Measurements from ENCODE around the gene TMEM108. TPM values are rescaled to one million over a fixed set of nuclear protein-coding genes. Genes with fewer than 3 reads are reported as not detected.

Gene TMEM108
- polyA plus RNA-seq, 1 of the 3 experiments (the other 2 are of a cell fraction) = 8.6 TPM

DNA sequence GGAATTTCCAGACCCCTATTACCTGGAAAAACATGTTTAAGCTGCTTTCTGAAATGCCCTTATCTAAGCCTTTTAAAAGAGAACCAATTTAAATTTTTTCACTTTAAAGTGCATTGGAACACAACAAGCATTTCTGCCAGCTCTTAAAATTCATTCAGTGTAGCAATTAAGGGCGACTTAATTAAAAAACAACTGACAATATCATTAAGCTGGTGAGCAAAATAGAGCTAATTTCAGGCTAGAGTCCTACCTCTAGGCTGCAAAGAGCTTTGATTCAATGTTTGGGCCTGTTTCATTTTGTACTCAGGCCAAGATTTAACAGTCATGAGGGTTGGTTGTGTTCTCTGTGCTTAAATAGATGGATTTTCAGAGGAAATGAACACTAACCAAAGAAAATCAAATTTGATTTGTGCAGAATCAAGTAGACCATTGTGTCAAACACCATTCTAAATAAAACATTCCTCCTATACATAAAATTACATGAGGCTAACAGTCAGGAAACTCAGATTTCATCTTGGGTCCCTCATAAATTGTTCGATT is 114.6 kb downstream of the TMEM108 start (continued):
- TF ChIP-seq, protein P1, sequence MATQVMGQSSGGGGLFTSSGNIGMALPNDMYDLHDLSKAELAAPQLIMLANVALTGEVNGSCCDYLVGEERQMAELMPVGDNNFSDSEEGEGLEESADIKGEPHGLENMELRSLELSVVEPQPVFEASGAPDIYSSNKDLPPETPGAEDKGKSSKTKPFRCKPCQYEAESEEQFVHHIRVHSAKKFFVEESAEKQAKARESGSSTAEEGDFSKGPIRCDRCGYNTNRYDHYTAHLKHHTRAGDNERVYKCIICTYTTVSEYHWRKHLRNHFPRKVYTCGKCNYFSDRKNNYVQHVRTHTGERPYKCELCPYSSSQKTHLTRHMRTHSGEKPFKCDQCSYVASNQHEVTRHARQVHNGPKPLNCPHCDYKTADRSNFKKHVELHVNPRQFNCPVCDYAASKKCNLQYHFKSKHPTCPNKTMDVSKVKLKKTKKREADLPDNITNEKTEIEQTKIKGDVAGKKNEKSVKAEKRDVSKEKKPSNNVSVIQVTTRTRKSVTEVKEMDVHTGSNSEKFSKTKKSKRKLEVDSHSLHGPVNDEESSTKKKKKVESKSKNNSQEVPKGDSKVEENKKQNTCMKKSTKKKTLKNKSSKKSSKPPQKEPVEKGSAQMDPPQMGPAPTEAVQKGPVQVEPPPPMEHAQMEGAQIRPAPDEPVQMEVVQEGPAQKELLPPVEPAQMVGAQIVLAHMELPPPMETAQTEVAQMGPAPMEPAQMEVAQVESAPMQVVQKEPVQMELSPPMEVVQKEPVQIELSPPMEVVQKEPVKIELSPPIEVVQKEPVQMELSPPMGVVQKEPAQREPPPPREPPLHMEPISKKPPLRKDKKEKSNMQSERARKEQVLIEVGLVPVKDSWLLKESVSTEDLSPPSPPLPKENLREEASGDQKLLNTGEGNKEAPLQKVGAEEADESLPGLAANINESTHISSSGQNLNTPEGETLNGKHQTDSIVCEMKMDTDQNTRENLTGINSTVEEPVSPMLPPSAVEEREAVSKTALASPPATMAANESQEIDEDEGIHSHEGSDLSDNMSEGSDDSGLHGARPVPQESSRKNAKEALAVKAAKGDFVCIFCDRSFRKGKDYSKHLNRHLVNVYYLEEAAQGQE (IDR thresholded peaks at IDR 0.05; ENCODE audit: low read depth, low read length) = no peak
- TF ChIP-seq RXRA (IDR thresholded peaks at IDR 0.05; ENCODE audit: borderline replicate concordance, low read depth) (no peak), FOXJ3 (CRISPR knock-in tag; IDR thresholded peaks at IDR 0.05) (no peak)
- TF ChIP-seq, protein P2, sequence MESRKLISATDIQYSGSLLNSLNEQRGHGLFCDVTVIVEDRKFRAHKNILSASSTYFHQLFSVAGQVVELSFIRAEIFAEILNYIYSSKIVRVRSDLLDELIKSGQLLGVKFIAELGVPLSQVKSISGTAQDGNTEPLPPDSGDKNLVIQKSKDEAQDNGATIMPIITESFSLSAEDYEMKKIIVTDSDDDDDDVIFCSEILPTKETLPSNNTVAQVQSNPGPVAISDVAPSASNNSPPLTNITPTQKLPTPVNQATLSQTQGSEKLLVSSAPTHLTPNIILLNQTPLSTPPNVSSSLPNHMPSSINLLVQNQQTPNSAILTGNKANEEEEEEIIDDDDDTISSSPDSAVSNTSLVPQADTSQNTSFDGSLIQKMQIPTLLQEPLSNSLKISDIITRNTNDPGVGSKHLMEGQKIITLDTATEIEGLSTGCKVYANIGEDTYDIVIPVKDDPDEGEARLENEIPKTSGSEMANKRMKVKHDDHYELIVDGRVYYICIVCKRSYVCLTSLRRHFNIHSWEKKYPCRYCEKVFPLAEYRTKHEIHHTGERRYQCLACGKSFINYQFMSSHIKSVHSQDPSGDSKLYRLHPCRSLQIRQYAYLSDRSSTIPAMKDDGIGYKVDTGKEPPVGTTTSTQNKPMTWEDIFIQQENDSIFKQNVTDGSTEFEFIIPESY (IDR thresholded peaks at IDR 0.05; ENCODE audit: borderline replicate concordance, low read depth) = no peak

DNA sequence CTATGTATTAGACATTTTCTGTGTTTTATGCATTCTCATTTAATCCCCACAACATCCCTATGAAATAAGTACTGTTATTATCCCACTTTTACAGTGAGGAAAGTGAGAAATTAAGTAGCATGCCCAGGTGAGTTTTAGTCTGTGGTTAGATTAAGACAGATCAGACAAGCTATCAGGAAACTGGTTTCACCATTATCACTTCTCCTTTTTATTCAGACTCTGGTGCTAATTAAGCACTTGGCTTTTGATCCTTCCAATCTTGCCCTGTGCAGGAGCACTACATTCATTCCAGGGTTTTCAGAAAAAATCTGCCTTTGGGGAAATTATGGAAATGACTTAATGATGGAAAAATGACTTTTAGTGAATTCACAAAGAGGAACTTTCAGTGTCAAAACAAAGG is 115.2 kb downstream of the TMEM108 start:
- no peaks in the 10 kb centered on the region for H3K27me3 ChIP-seq (ENCODE audit: insufficient read depth)
- TF ChIP-seq, protein P2 (IDR thresholded peaks at IDR 0.05; ENCODE audit: borderline replicate concordance, low read depth) = no peak
- TF ChIP-seq CHD2 (IDR thresholded peaks at IDR 0.05; ENCODE audit: low read length, partially characterized antibody) (no peak), MXI1 (IDR thresholded peaks at IDR 0.05; ENCODE audit: low read depth, low read length) (no peak), TCF12 (IDR thresholded peaks at IDR 0.05) (no peak), RAD21 (IDR thresholded peaks at IDR 0.05; ENCODE audit: low read length) (no peak)
- TF ChIP-seq, protein P3, sequence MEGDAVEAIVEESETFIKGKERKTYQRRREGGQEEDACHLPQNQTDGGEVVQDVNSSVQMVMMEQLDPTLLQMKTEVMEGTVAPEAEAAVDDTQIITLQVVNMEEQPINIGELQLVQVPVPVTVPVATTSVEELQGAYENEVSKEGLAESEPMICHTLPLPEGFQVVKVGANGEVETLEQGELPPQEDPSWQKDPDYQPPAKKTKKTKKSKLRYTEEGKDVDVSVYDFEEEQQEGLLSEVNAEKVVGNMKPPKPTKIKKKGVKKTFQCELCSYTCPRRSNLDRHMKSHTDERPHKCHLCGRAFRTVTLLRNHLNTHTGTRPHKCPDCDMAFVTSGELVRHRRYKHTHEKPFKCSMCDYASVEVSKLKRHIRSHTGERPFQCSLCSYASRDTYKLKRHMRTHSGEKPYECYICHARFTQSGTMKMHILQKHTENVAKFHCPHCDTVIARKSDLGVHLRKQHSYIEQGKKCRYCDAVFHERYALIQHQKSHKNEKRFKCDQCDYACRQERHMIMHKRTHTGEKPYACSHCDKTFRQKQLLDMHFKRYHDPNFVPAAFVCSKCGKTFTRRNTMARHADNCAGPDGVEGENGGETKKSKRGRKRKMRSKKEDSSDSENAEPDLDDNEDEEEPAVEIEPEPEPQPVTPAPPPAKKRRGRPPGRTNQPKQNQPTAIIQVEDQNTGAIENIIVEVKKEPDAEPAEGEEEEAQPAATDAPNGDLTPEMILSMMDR (IDR thresholded peaks at IDR 0.05) = no peak
- no peaks in the 10 kb centered on the region for H4K20me1 ChIP-seq (ENCODE audit: insufficient read depth)
- no peaks in the 10 kb centered on the region for H3F3A ChIP-seq (replicated peaks; ENCODE audit: insufficient read depth)
- H2AFZ ChIP-seq (ENCODE audit: low read depth) = no peak overlapping the region
- ChIA-PET CTCF (interaction anchor here (1.3 kb wide), 1 partner anchor 112 kb away, joined by 3 read pairs; no protein-coding TSS in a partner anchor), POLR2A (no interaction called here)
- H3K4me1 ChIP-seq (ENCODE audit: control insufficient read depth in 1 of 2, insufficient read depth in 2 of 2, low read depth in 1 of 2, low read length in 1 of 2) = no peaks in the 10 kb centered on the region; a peak in 1 of 4 replicates
- no peak overlapping the region for H3K4me3 ChIP-seq (ENCODE audit: low read depth in 2 of 2, low read length in 1 of 2)
- no peak overlapping the region for H3K4me2 ChIP-seq
- DNase-seq = no peak
- H3K9me3 ChIP-seq = no peaks in the 10 kb centered on the region
- H3K79me2 ChIP-seq (ENCODE audit: insufficient read depth) = no peaks in the 10 kb centered on the region
- H3K9ac ChIP-seq = no peak overlapping the region
- H3K27ac ChIP-seq (ENCODE audit: low read depth in 2 of 2, low read length in 1 of 2) = no peak overlapping the region
- no peaks in the 10 kb centered on the region for H3K36me3 ChIP-seq (replicated peaks in 1 of 2; ENCODE audit: control insufficient read depth in 1 of 2, insufficient read depth in 2 of 2, low read length in 1 of 2)
- H3K9me2 ChIP-seq = no peaks in the 10 kb centered on the region

All from SK-N-SH (cell line).